HFFc6 (cell line): ENCODE results near the gene GGCX. TPM values are rescaled to one million over a fixed set of nuclear protein-coding genes. Genes with fewer than 3 reads are reported as not detected.
A peak's percentile ranks its signal among the peaks of the same experiment; 100 is the strongest.
"Not testable (repeated sequence)": the region's sequence is repeated elsewhere in the genome, so short reads cannot be mapped to it uniquely, and the experiment has no call there.

Source experiments
- DNase-seq: peaks from one replicate; pipeline ENCODE4 v3.0.0-alpha.2; 2018
- H3K27ac Mint-ChIP-seq: 2 replicates; pipeline ENCODE4 v1.8.0; 2020; ENCODE audit warnings: mild to moderate bottlenecking, mixed read lengths
- H3K27me3 Mint-ChIP-seq: 2 replicates; pipeline ENCODE4 v1.8.0; 2021; ENCODE audit warnings: mild to moderate bottlenecking, moderate library complexity, mixed read lengths; ENCODE audit not compliant: insufficient read depth
- H3K36me3 Mint-ChIP-seq: 2 replicates; pipeline ENCODE4 v1.8.0; 2021; ENCODE audit warnings: low read depth, mixed read lengths
- H3K4me1 Mint-ChIP-seq: 2 replicates; pipeline ENCODE4 v1.8.0; 2020; ENCODE audit warnings: low read depth, mixed read lengths
- H3K4me3 Mint-ChIP-seq: 2 replicates; pipeline ENCODE4 v1.8.0; 2020; ENCODE audit warnings: mild to moderate bottlenecking, moderate library complexity, mixed read lengths
- H3K9me3 Mint-ChIP-seq: 2 replicates; pipeline ENCODE4 v1.8.0; 2020; ENCODE audit warnings: mild to moderate bottlenecking, mixed read lengths
- total RNA-seq, 6 experiments: library from RNA; stranded (reverse); fragmentation: NEBNext Ultra II Directional; extraction: Animal tissue kit (Norgen Biotek cat#: 25700); gene quantifications; 2 replicates in 1 of 6; 3 replicates in 5 of 6; pipeline ENCODE4 v1.2.3, GENCODE V29; 2021
- TF ChIP-seq, protein P1 (sequence below): fragments of 200-600 bp; sonication (generic); IDR thresholded peaks from 2 replicates; pipeline ENCODE4 v1.5.0; 2021; ENCODE audit warnings: antibody characterized with exemption, mild to moderate bottlenecking

GGCX gene
- total RNA-seq, 6 experiments from 2014 or later, result 55.9 to 68.9 (median 62.4) TPM

DNA sequence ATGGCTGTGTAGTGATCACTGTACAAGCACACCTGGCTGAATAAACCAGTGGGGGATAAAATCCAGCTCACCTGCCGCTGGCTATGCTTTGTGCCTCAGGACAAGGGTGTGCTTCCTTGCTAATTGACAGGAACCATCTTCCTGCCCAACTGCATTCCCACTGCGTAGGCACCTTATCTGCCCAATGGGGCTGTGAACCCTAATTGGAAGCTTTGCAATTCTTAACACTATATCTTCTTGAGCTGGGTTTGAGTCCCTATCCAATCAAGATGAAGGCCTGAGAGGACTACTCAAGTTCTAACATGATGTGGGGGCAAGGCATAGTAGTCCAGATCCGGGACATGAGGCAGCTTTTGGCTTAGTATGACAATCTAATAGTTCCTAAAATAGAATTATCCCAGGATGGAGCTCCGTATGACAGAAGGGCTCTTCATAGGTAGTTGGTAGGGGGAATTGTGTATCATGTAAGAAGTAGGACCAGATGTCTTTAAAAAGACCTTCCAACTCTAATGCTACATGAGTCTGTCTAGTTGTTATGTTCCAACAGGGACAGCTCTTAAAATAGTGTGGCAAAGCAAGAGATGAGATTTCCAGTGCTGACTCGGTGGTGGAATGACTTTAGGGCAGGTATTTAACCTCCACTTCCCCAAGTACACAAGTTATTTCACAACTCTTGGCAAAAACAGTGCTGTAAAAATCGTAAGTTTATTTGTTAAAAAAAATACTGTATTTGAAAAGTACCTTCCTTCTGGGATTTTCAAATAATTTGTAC lies 43.5 kb upstream of the GGCX start:
- Mint-ChIP-seq H3K36me3 (peaks cover 10% of the 10 kb centered on the region), H3K27me3 (peaks cover 2% of the 10 kb centered on the region), H3K9me3 (no peaks in the 10 kb centered on the region), H3K4me1 (peaks cover 63% of the 10 kb centered on the region), H3K27ac (peak overlapping the region; percentile 92), H3K4me3 (peak overlapping the region; percentile 49)
- TF ChIP-seq, protein P1, sequence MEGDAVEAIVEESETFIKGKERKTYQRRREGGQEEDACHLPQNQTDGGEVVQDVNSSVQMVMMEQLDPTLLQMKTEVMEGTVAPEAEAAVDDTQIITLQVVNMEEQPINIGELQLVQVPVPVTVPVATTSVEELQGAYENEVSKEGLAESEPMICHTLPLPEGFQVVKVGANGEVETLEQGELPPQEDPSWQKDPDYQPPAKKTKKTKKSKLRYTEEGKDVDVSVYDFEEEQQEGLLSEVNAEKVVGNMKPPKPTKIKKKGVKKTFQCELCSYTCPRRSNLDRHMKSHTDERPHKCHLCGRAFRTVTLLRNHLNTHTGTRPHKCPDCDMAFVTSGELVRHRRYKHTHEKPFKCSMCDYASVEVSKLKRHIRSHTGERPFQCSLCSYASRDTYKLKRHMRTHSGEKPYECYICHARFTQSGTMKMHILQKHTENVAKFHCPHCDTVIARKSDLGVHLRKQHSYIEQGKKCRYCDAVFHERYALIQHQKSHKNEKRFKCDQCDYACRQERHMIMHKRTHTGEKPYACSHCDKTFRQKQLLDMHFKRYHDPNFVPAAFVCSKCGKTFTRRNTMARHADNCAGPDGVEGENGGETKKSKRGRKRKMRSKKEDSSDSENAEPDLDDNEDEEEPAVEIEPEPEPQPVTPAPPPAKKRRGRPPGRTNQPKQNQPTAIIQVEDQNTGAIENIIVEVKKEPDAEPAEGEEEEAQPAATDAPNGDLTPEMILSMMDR, result no peak
- DNase-seq, result no peak

DNA sequence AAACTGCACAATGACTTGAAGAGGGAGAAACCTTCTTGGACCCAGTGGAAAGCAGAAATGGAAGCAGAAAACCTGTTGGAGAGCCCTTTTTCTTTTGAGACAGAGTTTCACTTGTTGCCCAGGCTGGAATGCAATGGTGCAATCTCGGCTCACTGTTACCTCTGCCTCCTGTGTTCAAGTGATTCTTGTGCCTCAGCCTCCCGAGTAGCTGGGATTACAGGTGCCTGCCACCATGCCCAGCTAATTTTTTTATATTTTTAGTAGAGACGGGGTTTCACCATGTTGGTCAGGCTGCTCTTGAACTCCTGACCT lies 42.8 kb upstream of the GGCX start:
- H3K27ac Mint-ChIP-seq, result peak overlapping the region; percentile 19; the same call in 1 of the 2 replicates

DNA sequence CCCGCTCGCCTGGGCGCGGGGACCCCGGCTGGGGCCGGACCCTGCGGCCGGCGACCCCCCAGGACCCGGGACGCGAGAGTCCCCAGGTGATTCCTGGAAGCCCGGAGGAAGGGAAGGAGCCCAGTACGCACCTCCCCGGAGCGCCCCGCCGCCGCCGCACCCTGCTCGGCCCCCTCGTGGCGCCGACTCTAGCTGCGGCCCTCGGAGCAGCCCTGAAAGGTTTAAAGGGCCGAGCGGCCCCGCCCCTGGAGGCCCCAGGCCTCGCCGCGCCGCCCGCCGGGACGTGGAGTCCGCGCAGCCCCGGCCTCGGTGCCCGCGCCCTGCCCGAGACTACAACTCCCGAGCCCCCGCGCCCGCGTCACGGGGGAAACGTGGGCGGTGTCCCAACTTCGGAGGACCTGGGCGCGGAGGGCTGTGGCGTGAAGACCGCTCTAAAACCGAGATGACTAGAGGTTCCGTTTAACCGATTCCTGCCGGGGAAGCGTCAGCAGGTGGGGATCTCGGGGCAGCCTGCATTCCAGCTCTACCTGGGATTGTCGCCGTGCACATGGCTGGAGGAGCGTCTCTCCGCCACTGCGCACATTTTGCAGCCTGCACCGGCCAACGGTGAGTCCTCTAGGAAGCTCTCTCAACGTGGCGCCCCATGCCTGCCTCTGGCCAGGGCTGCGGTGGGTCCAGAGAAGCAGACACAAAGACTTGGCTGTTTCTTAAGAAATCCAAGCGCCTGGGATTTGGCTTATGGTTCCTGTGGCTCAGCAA lies 41.4 kb upstream of the GGCX start, which contains the start of gene TMEM150A:
TMEM150A (minus strand) TSS at position 223 of the 759 bp plus-strand sequence. CDS start 750 bp downstream, outside the sequence.
- TF ChIP-seq, protein P1, result peak; percentile 70
- Mint-ChIP-seq H3K27me3 (peaks cover 2% of the 10 kb centered on the region), H3K27ac (peak within 1 kb of the TSS; percentile 73), H3K36me3 (0 out of 2 replicates have a peak, but pooled peaks cover 3% of the 10 kb centered on the region), H3K4me3 (peak within 1 kb of the TSS; percentile 94), H3K4me1 (peaks cover 50% of the 10 kb centered on the region), H3K9me3 (no peaks in the 10 kb centered on the region)
- DNase-seq, result peak; percentile 75

More for the DNA sequence above, 42.8 kb upstream of the GGCX start:
- Mint-ChIP-seq H3K4me1 (peaks cover 59% of the 10 kb centered on the region), H3K36me3 (peaks cover 10% of the 10 kb centered on the region), H3K4me3 (peak overlapping the region; percentile 94; the same call in 1 of the 2 replicates)
- H3K9me3 Mint-ChIP-seq, H3K27me3 Mint-ChIP-seq, DNase-seq: not testable (repeated sequence)

DNA sequence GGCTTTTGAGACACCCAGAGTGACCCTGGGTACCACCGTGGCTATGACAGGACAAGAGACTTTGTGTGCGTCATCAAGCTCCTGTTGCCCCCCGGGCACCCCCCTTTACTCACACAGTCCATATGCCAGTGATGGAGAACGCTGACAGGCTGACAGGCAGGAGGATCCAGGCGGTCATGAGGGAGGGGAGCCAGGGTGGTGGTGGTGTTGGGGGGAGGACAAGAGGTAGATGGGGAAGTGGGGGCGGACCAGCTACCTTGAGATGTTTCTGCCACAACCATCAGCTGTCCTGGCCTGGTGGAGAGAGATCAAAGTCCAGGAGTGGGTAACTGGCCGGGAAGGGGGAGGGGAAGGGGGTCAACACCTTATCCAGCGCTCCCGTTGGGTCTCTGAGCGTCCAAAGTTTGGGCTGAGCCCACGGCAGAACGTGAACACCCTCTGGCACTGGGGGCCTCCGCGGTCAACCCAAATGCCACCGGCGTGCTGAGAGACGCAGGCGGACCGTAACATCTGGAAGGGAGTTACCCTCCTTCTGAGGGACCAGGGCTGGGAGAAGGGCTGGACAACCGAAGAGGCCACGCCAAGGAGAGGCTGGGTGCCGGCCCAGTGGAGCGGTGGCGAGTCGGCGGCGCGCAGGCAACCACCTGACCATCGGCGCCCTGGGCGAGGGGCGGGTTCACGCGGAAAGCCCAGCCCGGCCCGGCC lies 40.6 kb upstream of the GGCX start:
- Mint-ChIP-seq H3K27me3 (peaks cover 3% of the 10 kb centered on the region), H3K4me1 (peaks cover 50% of the 10 kb centered on the region), H3K4me3 (peak overlapping the region; percentile 89), H3K9me3 (no peaks in the 10 kb centered on the region), H3K27ac (0 out of 2 replicates have a peak overlapping the region, but pooled peaks have one; percentile 21), H3K36me3 (0 out of 2 replicates have a peak, but pooled peaks cover 2% of the 10 kb centered on the region)
- TF ChIP-seq, protein P1, result no peak
- DNase-seq, result peak; percentile 43

DNA sequence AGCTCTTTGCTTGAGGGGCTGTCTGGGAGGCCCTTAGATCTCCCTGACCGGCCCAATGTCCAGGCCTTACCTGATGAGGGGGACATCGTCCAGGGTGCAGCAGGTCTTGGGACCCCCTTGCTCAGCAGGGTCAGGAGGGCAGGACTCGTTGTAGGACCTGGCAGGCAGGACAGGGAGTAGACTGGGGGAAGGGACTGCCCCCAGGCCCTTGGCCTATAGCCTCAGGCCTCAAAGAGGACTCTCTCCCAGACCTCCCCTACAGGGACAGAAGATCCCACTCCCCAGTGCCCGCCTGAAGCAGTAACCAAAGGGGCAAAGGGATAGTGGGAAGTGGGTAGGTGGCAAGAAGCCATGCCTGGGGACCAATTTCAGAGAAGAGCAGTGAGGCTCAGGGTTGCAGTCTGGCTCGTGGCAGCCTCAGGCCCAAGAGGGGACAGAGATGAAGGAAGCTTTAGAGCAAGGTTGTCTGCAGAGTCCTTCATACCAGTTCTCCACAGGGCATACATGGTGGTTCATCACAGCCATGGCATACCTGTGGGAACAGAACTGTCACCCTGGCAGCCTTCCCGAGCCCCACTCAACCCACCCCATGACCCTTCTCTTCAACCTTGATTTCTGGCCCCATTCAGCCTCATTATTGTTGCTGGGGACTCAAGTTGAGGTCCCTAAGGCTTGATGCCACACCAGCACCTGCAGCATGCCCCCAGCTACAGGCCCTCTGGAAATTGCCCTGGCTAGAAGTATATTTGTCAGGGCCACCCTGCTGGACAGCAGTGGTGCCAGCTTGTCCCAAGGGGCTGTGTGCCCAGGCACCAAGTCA lies 39.9 kb upstream of the GGCX start:
- DNase-seq, result no peak
- Mint-ChIP-seq H3K4me3 (peak overlapping the region; percentile 89), H3K36me3 (no peaks in the 10 kb centered on the region), H3K9me3 (no peaks in the 10 kb centered on the region), H3K27me3 (peaks cover 4% of the 10 kb centered on the region), H3K4me1 (peaks cover 49% of the 10 kb centered on the region), H3K27ac (no peak overlapping the region)
- TF ChIP-seq, protein P1, result no peak
